ENCODE results near the gene USP14. TPM values are rescaled to one million over a fixed set of nuclear protein-coding genes. Genes with fewer than 3 reads are reported as not detected.

The USP14 gene
- total and polyA plus RNA-seq, 2 of the 8 experiments (the other 6 are each of a cell fraction or from before 2014, with no cell fraction given), result 14.8 to 91.1 TPM

DNA sequence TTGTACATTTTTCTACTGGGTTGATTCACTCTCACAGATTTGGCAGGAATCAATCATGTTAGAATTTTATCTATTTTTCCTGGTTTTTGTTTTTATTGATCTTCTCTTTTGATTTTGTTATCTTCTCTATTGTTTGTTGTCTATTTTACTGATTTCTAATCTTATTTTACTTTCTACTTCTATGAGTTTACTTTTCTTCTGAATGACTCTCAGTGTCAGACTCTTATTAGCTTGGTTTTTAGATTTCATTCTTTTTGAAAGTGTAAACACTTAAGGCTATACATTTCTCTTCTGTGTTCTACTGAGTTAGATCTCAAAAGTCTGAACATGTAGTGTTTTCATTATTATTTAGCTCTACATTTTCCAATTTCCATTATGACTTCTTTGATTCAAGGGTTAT lies 62.4 kb downstream of the USP14 start (continued):
- TF ChIP-seq, protein P1, sequence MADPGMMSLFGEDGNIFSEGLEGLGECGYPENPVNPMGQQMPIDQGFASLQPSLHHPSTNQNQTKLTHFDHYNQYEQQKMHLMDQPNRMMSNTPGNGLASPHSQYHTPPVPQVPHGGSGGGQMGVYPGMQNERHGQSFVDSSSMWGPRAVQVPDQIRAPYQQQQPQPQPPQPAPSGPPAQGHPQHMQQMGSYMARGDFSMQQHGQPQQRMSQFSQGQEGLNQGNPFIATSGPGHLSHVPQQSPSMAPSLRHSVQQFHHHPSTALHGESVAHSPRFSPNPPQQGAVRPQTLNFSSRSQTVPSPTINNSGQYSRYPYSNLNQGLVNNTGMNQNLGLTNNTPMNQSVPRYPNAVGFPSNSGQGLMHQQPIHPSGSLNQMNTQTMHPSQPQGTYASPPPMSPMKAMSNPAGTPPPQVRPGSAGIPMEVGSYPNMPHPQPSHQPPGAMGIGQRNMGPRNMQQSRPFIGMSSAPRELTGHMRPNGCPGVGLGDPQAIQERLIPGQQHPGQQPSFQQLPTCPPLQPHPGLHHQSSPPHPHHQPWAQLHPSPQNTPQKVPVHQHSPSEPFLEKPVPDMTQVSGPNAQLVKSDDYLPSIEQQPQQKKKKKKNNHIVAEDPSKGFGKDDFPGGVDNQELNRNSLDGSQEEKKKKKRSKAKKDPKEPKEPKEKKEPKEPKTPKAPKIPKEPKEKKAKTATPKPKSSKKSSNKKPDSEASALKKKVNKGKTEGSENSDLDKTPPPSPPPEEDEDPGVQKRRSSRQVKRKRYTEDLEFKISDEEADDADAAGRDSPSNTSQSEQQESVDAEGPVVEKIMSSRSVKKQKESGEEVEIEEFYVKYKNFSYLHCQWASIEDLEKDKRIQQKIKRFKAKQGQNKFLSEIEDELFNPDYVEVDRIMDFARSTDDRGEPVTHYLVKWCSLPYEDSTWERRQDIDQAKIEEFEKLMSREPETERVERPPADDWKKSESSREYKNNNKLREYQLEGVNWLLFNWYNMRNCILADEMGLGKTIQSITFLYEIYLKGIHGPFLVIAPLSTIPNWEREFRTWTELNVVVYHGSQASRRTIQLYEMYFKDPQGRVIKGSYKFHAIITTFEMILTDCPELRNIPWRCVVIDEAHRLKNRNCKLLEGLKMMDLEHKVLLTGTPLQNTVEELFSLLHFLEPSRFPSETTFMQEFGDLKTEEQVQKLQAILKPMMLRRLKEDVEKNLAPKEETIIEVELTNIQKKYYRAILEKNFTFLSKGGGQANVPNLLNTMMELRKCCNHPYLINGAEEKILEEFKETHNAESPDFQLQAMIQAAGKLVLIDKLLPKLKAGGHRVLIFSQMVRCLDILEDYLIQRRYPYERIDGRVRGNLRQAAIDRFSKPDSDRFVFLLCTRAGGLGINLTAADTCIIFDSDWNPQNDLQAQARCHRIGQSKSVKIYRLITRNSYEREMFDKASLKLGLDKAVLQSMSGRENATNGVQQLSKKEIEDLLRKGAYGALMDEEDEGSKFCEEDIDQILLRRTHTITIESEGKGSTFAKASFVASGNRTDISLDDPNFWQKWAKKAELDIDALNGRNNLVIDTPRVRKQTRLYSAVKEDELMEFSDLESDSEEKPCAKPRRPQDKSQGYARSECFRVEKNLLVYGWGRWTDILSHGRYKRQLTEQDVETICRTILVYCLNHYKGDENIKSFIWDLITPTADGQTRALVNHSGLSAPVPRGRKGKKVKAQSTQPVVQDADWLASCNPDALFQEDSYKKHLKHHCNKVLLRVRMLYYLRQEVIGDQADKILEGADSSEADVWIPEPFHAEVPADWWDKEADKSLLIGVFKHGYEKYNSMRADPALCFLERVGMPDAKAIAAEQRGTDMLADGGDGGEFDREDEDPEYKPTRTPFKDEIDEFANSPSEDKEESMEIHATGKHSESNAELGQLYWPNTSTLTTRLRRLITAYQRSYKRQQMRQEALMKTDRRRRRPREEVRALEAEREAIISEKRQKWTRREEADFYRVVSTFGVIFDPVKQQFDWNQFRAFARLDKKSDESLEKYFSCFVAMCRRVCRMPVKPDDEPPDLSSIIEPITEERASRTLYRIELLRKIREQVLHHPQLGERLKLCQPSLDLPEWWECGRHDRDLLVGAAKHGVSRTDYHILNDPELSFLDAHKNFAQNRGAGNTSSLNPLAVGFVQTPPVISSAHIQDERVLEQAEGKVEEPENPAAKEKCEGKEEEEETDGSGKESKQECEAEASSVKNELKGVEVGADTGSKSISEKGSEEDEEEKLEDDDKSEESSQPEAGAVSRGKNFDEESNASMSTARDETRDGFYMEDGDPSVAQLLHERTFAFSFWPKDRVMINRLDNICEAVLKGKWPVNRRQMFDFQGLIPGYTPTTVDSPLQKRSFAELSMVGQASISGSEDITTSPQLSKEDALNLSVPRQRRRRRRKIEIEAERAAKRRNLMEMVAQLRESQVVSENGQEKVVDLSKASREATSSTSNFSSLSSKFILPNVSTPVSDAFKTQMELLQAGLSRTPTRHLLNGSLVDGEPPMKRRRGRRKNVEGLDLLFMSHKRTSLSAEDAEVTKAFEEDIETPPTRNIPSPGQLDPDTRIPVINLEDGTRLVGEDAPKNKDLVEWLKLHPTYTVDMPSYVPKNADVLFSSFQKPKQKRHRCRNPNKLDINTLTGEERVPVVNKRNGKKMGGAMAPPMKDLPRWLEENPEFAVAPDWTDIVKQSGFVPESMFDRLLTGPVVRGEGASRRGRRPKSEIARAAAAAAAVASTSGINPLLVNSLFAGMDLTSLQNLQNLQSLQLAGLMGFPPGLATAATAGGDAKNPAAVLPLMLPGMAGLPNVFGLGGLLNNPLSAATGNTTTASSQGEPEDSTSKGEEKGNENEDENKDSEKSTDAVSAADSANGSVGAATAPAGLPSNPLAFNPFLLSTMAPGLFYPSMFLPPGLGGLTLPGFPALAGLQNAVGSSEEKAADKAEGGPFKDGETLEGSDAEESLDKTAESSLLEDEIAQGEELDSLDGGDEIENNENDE (IDR thresholded peaks at IDR 0.05; ENCODE audit: insufficient replicate concordance, low read length), result no peak
- no peak for TF ChIP-seq BCL11A (IDR thresholded peaks at IDR 0.05; ENCODE audit: low read depth in 2 of 2, low read length in 2 of 2)
- TF ChIP-seq SIX5 (IDR thresholded peaks at IDR 0.05; ENCODE audit: low read depth, low read length), result no peak
